Right lobe of liver (tissue), 6 donors: ENCODE data around the gene ERMP1. TPM values are rescaled to one million over a fixed set of nuclear protein-coding genes. Genes with fewer than 3 reads are reported as not detected.
A peak's percentile ranks its signal among the peaks of the same experiment; 100 is the strongest.
"Not testable (repeated sequence)": the region's sequence is repeated elsewhere in the genome, so short reads cannot be mapped to it uniquely, and the experiment has no call there.

ENCODE experiments used
- ATAC-seq, 4 donors: fragments of 200-7000 bp; cut with Tn5 transposase; one replicate each; pipeline ENCODE4 v1.9.1; 2020; ENCODE audit warnings: mild to moderate bottlenecking in 4 of 4, moderate library complexity in 4 of 4
- DNase-seq, 3 donors: peaks; one replicate each; pipeline ENCODE4 v3.0.0-alpha.2; 2020
- H3K27ac ChIP-seq, 3 donors: fragments of 200-600 bp; one replicate each; pipeline ENCODE4 v1.8.0; 2022
- H3K27me3 ChIP-seq, 2 donors: fragments of 200-600 bp; one replicate each; pipeline ENCODE4 v1.8.0; 2022
- H3K36me3 ChIP-seq, 4 donors: fragments of 200-600 bp; sonication (generic) in 1 of 4; one replicate each; pipeline versions ENCODE4 v1.5.1 to v1.8.0; 2017 to 2022; ENCODE audit warnings: control low read depth in 1 of 4
- H3K4me1 ChIP-seq, 4 donors: fragments of 200-600 bp; sonication (generic) in 1 of 4; one replicate each; pipeline versions ENCODE4 v1.5.1 to v1.8.0; 2017 to 2022; ENCODE audit warnings: control low read depth in 1 of 4
- H3K4me3 ChIP-seq, 3 donors: fragments of 200-600 bp; one replicate each; pipeline ENCODE4 v1.8.0; 2022
- H3K9me3 ChIP-seq, 4 donors: fragments of 200-600 bp; sonication (generic) in 1 of 4; one replicate each; pipeline versions ENCODE4 v1.5.1 to v1.8.0; 2017 to 2022; ENCODE audit warnings: control low read depth in 1 of 4
- CTCF ChIP-seq, 4 donors: fragments of 200-600 bp in 3 of 4; fragments of 450-650 bp in 1 of 4; IDR thresholded peaks; one replicate each; pipeline versions ENCODE4 v1.5.1 to v1.8.0; 2016 to 2022; ENCODE audit warnings: antibody characterized with exemption in 4 of 4, mild to moderate bottlenecking in 2 of 4
- POLR2A ChIP-seq: fragments of 450-650 bp; IDR thresholded peaks from one replicate; pipeline ENCODE4 v1.6.1; 2017; ENCODE audit warnings: antibody characterized with exemption, mild to moderate bottlenecking
- WGBS: methylation state at CpG from one replicate; pipeline ENCODE4 v1.1.6; 2018; ENCODE audit warnings: low coverage, low lambda C conversion rate; ENCODE audit not compliant: insufficient coverage; ENCODE audit errors: missing lambda C conversion rate; 5-methylcytosine and 5-hydroxymethylcytosine counted together
- intact Hi-C, 2 donors: fragments of 100-400 bp; cut with DNase I; formaldehyde crosslinking; loops; one replicate each; pipeline versions ENCODE4 v1.11.2 to v1.14.1; 2022
- total RNA-seq, 6 experiments: library from RNA; depleted of rRNA in 2 of 6; stranded (reverse); fragments of >200 nt in 2 of 6; fragmentation: NEBNext Ultra II Directional in 3 of 6; extraction: Animal tissue kit (Norgen Biotek cat#: 25700) in 3 of 6; gene quantifications; one replicate each; pipeline versions ENCODE4 v1.1.0 to v1.2.4, GENCODE V29; 2016 to 2023
- donor health status: DM: no; HTN: yes; CAD: no.
- donor health status: DM: no; HTN: no; CAD: no.
- donor health status: DM: no; HTN: no; CAD: no.
- donor health status: DM: no; HTN: yes; CAD: no.
- donor health status: DM: no; HTN: yes; CAD: no.

ERMP1 gene
- total RNA-seq, 6 experiments from 2014 or later, result 7.9 to 13.9 (median 10.2) TPM

DNA sequence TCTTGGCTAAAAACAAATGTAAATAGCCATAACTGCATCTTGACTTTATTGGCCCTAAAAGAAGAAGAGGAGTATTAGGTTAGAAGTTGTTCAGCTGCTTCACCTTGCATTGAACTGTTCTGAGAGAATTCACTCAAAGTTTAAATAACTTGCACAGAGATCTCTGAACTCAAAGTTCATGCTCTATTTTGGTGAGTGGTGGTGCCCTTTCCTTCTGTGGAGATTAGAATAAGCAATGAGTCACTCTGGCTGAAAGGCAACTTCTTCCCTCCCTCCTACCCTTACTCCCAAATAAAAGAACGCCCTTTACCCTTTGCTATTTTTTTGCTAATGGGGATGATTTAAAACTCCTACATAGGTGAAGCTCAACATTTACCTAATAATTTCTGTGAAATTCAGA is 48.9 kb downstream of the ERMP1 start:
- WGBS, result 93% methylated on average over 1 of the region's 1 CpG
- peaks cover 0 to 4% (median 0%) of the 10 kb centered on the region in 4 donors for H3K36me3 ChIP-seq
- intact Hi-C loops, result no loop called here

GRCh38 chr9:5783420-5783819 is 49.5 kb downstream of the ERMP1 start:
- not testable (repeated sequence) for H3K36me3 ChIP-seq

More for the DNA sequence above, 48.9 kb downstream of the ERMP1 start:
- no peak for DNase-seq
- no peak for TF ChIP-seq CTCF (IDR thresholded peaks at IDR 0.05)
- no peak for TF ChIP-seq POLR2A
- Histone ChIP-seq H3K9me3 (no peaks in the 10 kb centered on the region), H3K27me3 (no peaks in the 10 kb centered on the region), H3K27ac (no peak overlapping the region), H3K4me1 (peaks cover 0 to 25% (median 0%) of the 10 kb centered on the region in 4 donors), H3K4me3 (no peak overlapping the region)
- peak in 2 of 4 donors; percentile 36 to 65 for ATAC-seq

DNA sequence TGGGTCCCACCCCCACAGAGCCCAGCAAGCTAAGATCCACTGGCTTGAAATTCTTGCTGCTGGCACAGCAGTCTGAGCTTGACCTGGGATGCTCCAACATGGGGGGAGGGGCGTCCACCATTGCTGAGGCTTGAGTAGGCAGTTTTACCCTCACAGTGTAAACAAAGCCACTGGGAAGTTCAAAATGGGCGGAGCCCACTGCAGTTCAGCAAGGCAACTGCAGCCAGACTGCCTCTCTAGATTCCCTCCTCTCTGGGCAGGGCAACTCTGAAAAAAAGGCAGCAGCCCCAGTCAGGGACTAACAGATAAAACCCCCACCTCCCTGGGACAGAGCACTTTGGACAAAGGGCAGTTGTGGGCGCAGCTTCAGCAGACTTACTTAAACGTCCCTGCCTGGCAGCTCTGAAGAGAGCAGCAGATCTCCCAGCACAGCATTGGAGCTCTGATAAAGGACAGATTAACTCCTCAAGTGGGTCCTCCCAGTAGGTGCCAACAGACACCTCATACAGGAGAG is 53.2 kb downstream of the ERMP1 start:
- H3K27ac ChIP-seq, result peak overlapping the region in 1 of 3 donors; percentile 15
- H3K4me3 ChIP-seq, H3K27me3 ChIP-seq, H3K9me3 ChIP-seq, intact Hi-C loops: not testable (repeated sequence)
- ATAC-seq, result peak in 2 of 4 donors; percentile 38 to 91
- DNase-seq, result peak; percentile 32 to 87 (median 53)
- peaks cover 0 to 10% (median 0%) of the 10 kb centered on the region in 4 donors for H3K4me1 ChIP-seq
- WGBS, result 100% methylated on average over 1 of the region's 4 CpGs
- H3K36me3 ChIP-seq, result peaks cover 0 to 15% (median 5%) of the 10 kb centered on the region in 4 donors

More at GRCh38 chr9:5783420-5783819, 49.5 kb downstream of the ERMP1 start:
- WGBS, result 100% methylated on average over 3 of the region's 3 CpGs
- H3K9me3 ChIP-seq, DNase-seq, intact Hi-C loops, H3K4me3 ChIP-seq, H3K27me3 ChIP-seq, ATAC-seq, H3K27ac ChIP-seq: not testable (repeated sequence)
- H3K4me1 ChIP-seq, result peaks cover 0 to 25% (median 0%) of the 10 kb centered on the region in 4 donors

GRCh38 chr9:5778805-5779204 is 54.1 kb downstream of the ERMP1 start:
- Histone ChIP-seq H3K27me3 (no peaks in the 10 kb centered on the region), H3K4me1 (peaks cover 0 to 10% (median 0%) of the 10 kb centered on the region in 4 donors), H3K36me3 (peaks cover 0 to 15% (median 11%) of the 10 kb centered on the region in 4 donors), H3K4me3 (no peak overlapping the region), H3K27ac (no peak overlapping the region), H3K9me3 (no peaks in the 10 kb centered on the region)
- no peak for TF ChIP-seq CTCF (IDR thresholded peaks at IDR 0.05)
- TF ChIP-seq POLR2A, result no peak
- DNase-seq, result no peak
- WGBS, result 100% methylated on average over 1 of the region's 1 CpG
- no peak for ATAC-seq
- intact Hi-C loops, result no loop called here

GRCh38 chr9:5773324-5773999 is 59.5 kb downstream of the ERMP1 start:
- intact Hi-C loops, result no loop called here
- no peak for ATAC-seq
- H3K36me3 ChIP-seq, result peaks cover 0 to 38% (median 14%) of the 10 kb centered on the region in 4 donors

More at GRCh38 chr9:5773324-5773999, 59.5 kb downstream of the ERMP1 start:
- TF ChIP-seq CTCF (IDR thresholded peaks at IDR 0.05), result no peak
- no peak for TF ChIP-seq POLR2A
- no peaks in the 10 kb centered on the region for H3K4me1 ChIP-seq
- DNase-seq, result no peak
- no peaks in the 10 kb centered on the region for H3K27me3 ChIP-seq
- H3K9me3 ChIP-seq, result no peaks in the 10 kb centered on the region
- 89% methylated on average over 3 of the region's 3 CpGs for WGBS
- H3K4me3 ChIP-seq, result no peak overlapping the region
- H3K27ac ChIP-seq, result no peak overlapping the region
